Measurements from ENCODE around the gene SPATA13. TPM values are rescaled to one million over a fixed set of nuclear protein-coding genes. Genes with fewer than 3 reads are reported as not detected.
"Not testable (repeated sequence)": the region's sequence is repeated elsewhere in the genome, so short reads cannot be mapped to it uniquely, and the experiment has no call there.

Gene SPATA13
- total RNA-seq, 4 donors from 2014 or later = 9.0 to 46.0 (median 18.7) TPM

DNA sequence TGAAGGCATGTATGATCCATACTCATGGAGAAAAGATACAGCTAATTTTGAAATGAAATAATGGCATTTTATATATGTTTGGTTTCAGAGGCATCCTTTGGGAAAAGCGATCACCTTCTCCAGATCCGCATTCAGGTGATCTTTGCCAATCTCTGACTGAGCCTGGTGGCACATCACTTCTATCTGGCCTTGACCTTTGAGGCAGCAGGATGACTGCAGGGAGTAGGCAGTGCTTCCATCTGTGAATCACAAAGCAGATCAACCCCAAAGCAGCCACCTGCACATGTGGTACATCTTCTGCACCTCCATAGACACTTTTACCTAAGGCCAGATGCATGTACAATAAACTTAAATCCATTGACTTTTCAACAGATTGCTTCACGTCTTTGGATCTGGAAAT is 53.4 kb downstream of the SPATA13 start:
- ATAC-seq (ENCODE audit: low FRiP score) (no peak), DNase-seq (ENCODE audit: low spot score) (no peak)
- TF ChIP-seq, protein P1, sequence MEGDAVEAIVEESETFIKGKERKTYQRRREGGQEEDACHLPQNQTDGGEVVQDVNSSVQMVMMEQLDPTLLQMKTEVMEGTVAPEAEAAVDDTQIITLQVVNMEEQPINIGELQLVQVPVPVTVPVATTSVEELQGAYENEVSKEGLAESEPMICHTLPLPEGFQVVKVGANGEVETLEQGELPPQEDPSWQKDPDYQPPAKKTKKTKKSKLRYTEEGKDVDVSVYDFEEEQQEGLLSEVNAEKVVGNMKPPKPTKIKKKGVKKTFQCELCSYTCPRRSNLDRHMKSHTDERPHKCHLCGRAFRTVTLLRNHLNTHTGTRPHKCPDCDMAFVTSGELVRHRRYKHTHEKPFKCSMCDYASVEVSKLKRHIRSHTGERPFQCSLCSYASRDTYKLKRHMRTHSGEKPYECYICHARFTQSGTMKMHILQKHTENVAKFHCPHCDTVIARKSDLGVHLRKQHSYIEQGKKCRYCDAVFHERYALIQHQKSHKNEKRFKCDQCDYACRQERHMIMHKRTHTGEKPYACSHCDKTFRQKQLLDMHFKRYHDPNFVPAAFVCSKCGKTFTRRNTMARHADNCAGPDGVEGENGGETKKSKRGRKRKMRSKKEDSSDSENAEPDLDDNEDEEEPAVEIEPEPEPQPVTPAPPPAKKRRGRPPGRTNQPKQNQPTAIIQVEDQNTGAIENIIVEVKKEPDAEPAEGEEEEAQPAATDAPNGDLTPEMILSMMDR (IDR thresholded peaks at IDR 0.05) = no peak

DNA sequence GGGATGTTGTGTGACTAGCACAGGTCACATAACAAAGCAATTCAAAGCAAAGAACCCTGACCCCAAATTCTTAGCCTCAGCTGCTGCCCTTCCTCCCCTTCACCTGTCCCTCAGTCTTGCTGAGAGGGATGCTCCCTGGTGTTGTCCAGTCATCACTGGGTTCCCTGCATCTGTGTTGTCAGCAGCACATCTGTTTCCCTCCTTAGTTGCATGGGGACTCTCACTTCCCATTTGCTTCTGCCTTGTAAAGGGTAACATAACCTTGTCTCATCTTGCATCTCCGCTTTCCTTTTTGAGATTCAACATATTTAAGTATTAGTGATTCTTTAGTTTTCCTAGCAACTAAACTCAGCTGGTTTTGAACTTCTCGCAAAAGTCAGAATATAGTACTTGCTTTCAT is 54.0 kb downstream of the SPATA13 start:
- ATAC-seq (ENCODE audit: low FRiP score) (no peak), DNase-seq (ENCODE audit: low spot score) (no peak)
- TF ChIP-seq, protein P1 (IDR thresholded peaks at IDR 0.05) = no peak

DNA sequence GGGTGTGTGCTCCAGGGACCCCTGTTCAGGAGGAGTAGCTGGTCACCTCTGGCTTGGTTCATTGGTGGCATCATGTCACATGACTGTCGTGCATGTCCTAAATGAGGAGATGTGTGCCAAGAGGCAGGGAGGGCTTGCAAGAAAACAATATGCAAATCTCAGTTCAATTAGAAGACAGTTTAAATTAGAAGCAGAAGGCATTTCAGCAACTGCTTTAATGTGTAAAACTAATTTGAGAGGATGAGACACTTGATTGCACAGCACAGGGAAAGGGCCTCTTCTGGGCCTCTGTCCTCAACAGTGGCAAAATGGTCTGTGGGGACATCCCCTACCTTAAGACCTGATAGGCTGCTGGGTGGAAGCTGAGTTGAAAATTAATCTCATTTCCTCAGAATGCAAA is 54.6 kb downstream of the SPATA13 start:
- TF ChIP-seq, protein P1 (IDR thresholded peaks at IDR 0.05) = no peak
- ATAC-seq (ENCODE audit: low FRiP score) (no peak), DNase-seq (ENCODE audit: low spot score) (no peak)

DNA sequence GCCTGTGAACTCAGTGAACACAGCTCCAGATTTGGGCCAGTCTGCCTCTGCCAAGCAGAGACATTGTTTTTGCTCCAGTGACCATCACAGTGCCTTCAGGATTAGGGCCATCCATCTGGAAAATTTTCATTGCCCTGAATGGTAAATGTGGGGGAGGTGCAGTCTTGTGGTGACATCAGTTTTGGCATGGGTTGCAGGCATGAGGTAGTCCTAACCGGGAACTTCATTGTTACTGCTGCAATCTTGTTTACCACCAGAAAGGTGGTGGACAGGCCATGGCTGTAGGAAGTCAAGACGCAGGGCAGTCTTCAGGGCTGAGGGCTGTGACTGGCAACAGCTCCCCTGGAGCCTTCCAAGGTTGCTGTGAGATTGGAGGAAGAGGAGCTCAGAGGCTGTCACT is 55.2 kb downstream of the SPATA13 start:
- TF ChIP-seq, protein P1 (IDR thresholded peaks at IDR 0.05) = no peak
- no peak for ATAC-seq (ENCODE audit: low FRiP score)
- no peak for DNase-seq (ENCODE audit: low spot score)

DNA sequence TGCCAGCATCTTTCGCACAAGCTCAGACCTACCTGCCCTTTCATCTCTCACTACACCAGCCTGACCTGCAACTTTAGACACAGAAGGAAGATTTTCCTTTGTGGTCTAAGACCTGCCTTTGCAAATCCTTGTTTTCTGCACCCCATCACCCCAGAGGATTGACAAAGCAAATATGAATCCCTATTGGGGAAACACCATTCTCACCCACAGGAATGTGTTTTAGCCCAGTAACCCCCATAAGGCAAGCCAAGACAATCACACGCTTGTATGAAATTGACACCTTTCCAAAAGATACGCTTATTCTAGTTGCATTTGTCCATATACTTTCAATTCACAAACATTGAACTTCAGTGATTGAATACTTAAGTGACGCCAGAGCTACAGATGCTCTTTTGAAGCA is 55.7 kb downstream of the SPATA13 start:
- no peak for DNase-seq (ENCODE audit: low spot score)
- ATAC-seq (ENCODE audit: low FRiP score) = no peak
- TF ChIP-seq, protein P1 (IDR thresholded peaks at IDR 0.05) = no peak

DNA sequence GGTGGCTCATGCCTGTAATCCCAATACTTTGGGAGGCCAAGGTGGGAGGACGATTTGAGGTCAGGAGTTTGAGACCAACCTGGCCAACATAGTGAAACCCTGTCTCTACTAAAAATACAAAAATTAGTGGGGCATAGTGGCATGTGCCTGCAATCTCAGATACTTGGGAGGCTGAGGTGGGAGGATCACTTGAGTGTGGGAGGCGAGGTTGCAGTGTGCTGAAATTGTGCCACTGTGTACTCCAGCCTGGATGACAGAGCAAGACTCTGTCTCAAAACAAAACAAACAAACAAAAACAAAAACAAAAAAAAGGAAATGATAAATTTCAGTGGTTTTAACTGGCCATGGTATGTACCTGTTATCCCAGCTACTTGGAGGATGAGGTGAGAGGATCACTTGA is 56.3 kb downstream of the SPATA13 start:
- ATAC-seq (ENCODE audit: low FRiP score); DNase-seq (ENCODE audit: low spot score): not testable (repeated sequence)

DNA sequence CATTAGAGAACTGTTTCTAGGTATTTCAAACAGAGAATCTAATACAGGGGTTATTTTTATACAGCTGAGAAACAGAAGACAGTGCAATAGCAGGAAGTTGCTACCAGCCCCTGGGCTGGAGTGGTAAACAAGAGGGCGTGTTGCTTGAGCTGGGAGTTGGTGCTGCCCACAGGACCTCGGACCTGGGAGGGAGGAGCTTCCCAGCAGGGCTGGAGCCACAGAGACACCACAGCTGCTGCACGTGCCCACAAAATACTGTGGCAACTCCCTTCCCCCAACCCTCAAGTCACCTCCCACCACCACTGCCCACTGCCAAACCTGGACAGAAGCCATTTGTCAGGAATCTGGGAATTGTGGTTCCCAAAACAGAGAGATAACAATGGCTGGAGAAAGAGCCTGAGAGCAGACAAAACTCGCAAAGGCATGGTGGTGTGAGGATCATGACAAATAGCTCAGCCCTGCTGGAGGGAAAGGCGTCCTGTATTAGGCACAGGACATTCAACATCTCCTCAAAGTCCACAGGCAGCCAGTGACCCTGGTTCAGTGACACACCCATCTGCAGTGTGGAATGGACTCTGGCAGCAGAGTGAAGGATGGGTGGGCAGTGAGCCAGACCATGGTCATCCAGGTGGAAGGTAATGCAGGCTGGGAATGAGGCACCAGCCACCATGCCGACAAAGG is 57.2 kb downstream of the SPATA13 start:
- TF ChIP-seq, protein P1 (IDR thresholded peaks at IDR 0.05) = no peak
- no peak for ATAC-seq (ENCODE audit: low FRiP score)
- DNase-seq (ENCODE audit: low spot score) = no peak
